PFSK-1 (cell line): ENCODE measurements around the gene AHI1.

Experiments
- FOXP2 ChIP-seq: optimal IDR thresholded peaks from 2 replicates; pipeline ENCODE3; 2011; ENCODE audit warnings: borderline replicate concordance, control low read depth, inconsistent platforms; ENCODE audit not compliant: insufficient read depth; ENCODE audit errors: extremely low read length, extremely low read depth
- POLR2AphosphoS5 ChIP-seq: IDR thresholded peaks from 2 replicates; pipeline ENCODE4 v1.6.1; 2012; ENCODE audit warnings: low read depth, mild to moderate bottlenecking, control low read depth, low read length, moderate library complexity
- SIN3A ChIP-seq: IDR thresholded peaks from 2 replicates; pipeline ENCODE4 v1.6.1; 2012; ENCODE audit warnings: mild to moderate bottlenecking, low read length, moderate library complexity, borderline replicate concordance; ENCODE audit not compliant: insufficient read depth
- TAF1 ChIP-seq: IDR thresholded peaks from 2 replicates; pipeline ENCODE4 v1.6.1; 2012; ENCODE audit warnings: low read length, control low read depth, borderline replicate concordance; ENCODE audit not compliant: insufficient read depth
- TF ChIP-seq, protein P1 (sequence below), 2 experiments: IDR thresholded peaks; 2 replicates each; pipeline versions ENCODE4 v1.6.1 to v1.8.0; 2011 to 2012; ENCODE audit warnings: low read depth in 2 of 2, low read length in 2 of 2, control low read depth in 1 of 2, inconsistent platforms in 1 of 2, mild to moderate bottlenecking in 1 of 2, moderate library complexity in 1 of 2; ENCODE audit not compliant: insufficient read depth in 1 of 2

Gene AHI1

DNA sequence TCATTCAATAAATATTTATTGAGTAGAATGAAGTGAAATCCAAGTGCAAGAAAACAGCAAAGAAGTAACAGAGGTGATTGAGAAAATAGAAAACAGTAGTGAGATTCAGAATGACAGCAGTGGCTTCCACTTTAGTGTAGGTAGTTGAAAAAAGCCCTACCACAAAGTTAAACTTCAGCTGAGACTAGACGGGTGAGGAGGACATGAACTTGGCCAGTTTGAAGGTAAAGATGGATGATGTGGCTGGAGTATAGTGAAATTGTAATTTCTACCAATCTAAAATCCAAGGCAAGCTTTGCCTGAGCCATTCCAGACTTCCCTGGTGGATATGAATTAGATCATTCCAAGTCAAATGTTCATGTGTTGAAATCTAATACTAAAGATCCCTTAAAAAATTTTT is 32.6 kb upstream of the AHI1 start:
- TF ChIP-seq FOXP2 (no peak), POLR2AphosphoS5 (no peak), SIN3A (no peak), TAF1 (no peak)
- TF ChIP-seq, protein P1, sequence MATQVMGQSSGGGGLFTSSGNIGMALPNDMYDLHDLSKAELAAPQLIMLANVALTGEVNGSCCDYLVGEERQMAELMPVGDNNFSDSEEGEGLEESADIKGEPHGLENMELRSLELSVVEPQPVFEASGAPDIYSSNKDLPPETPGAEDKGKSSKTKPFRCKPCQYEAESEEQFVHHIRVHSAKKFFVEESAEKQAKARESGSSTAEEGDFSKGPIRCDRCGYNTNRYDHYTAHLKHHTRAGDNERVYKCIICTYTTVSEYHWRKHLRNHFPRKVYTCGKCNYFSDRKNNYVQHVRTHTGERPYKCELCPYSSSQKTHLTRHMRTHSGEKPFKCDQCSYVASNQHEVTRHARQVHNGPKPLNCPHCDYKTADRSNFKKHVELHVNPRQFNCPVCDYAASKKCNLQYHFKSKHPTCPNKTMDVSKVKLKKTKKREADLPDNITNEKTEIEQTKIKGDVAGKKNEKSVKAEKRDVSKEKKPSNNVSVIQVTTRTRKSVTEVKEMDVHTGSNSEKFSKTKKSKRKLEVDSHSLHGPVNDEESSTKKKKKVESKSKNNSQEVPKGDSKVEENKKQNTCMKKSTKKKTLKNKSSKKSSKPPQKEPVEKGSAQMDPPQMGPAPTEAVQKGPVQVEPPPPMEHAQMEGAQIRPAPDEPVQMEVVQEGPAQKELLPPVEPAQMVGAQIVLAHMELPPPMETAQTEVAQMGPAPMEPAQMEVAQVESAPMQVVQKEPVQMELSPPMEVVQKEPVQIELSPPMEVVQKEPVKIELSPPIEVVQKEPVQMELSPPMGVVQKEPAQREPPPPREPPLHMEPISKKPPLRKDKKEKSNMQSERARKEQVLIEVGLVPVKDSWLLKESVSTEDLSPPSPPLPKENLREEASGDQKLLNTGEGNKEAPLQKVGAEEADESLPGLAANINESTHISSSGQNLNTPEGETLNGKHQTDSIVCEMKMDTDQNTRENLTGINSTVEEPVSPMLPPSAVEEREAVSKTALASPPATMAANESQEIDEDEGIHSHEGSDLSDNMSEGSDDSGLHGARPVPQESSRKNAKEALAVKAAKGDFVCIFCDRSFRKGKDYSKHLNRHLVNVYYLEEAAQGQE (IDR thresholded peaks at IDR 0.05; ENCODE audit: insufficient read depth in 1 of 2, low read depth in 2 of 2, low read length in 2 of 2): no peak

DNA sequence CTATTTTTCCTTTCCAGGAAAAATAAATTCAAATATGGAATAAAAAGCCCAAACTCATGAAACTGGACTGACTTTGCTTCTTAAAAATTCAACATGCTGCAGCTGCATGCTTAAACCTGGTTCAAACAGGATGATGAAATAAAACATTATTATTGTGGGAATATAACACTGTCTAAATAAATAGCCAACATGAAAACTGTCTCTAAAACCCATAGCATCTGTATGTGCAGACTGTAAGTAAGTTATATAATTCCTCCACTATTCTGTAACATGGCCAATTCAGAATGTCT is 30.4 kb upstream of the AHI1 start:
- no peak for TF ChIP-seq FOXP2
- no peak for TF ChIP-seq TAF1
- TF ChIP-seq, protein P1 (IDR thresholded peaks at IDR 0.05; ENCODE audit: insufficient read depth in 1 of 2, low read depth in 2 of 2, low read length in 2 of 2): no peak
- TF ChIP-seq POLR2AphosphoS5: no peak
- no peak for TF ChIP-seq SIN3A

DNA sequence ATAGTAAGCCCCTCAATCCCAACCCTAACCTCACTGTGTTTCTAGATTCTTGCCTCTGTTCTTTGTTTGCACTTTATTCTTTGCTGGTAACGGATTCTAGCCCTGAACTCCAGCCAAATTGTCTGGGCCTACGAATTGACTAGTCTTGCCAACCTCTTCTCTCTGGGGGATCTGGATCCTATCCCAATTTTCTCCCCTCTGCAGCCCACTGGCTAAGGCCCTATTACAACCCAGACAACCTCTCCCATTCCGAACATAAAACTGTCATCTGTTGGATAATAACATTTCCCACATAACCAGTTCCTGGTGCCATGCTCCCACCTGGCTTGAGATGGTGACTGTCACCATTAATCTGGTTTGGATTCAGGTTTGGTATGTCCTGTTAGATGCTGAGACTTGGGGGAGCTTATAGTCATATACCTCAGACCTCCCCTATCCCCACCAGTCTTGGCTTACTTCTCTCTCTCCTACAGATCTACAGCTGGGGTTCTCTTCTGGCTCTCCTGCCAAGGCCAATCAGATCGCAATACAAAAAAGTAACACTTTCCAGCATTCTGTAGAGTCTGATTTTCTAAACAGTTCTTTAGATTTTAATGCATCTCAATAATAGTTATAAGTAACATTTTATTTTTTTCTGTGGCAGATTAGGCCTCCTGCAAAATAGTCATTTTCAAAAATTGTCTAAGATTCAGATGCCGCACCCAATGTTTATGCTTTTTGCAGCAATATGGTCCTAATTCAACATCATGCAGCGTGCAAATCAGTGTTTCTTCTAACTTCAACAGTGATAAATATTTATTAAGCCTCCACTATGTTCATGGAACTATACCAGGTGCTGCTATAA is 29.8 kb upstream of the AHI1 start:
- TF ChIP-seq TAF1: no peak
- TF ChIP-seq SIN3A: no peak
- TF ChIP-seq POLR2AphosphoS5: no peak
- TF ChIP-seq FOXP2: no peak

DNA sequence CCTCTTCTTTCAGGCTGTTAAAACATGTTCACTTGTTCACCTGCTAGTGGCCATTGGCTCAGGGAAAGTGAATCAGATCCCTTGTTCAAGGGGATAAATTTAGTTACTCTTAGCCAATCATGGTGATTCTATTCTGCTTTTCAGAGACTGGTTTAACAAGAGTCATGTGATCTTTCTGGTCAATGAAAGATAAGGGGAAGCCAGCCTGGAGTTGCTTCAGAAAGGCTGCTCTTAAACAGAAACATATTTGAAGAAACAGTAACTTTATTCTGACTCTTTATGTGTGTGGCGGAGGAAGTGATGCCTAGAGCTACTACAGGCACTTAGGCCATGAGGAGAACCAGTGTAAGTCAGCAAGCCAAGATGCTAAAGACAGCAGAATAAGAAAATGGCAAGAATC is 28.1 kb upstream of the AHI1 start:
- TF ChIP-seq SIN3A (no peak), TAF1 (no peak), FOXP2 (no peak), POLR2AphosphoS5 (no peak)
- TF ChIP-seq, protein P1 (IDR thresholded peaks at IDR 0.05; ENCODE audit: insufficient read depth in 1 of 2, low read depth in 2 of 2, low read length in 2 of 2): no peak

DNA sequence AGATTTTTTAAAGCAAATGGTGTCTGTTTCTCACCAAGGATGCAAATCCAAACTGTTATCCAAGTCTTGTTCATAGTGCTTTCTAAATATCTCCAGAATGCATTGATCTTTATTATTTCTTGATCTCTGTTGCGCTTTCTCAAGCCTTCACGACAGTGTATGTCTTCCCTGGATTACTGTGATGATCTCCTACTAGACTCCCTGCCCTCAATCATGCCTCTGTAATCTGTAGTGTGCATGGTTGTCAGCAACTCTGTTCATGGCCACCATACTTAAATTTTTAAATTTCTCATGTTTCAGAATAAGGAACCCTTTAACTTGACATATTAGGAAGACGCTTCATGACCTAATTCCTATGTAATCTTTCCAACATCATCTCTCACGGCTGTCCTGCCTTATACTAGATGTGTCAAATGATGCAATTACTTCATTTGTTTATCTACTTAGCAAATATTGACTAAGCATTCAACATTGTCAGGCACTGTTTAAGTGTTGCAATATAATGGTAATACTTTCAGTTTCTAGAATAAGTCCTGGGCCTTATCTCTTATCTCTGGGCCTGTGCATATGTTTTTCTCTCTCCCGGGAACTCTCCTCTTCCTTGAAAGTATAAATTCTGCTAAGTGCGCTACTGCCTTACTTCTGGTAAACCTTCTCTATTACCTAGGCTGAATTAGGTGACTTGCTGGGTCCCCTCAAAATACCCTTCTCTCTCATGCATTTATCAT is 25.6 kb upstream of the AHI1 start:
- TF ChIP-seq, protein P1 (IDR thresholded peaks at IDR 0.05; ENCODE audit: insufficient read depth in 1 of 2, low read depth in 2 of 2, low read length in 2 of 2): no peak
- no peak for TF ChIP-seq POLR2AphosphoS5
